HG03159 (cell line): ENCODE measurements around the gene BTBD9.

ENCODE experiments used
- ATAC-seq: cut with Tn5 transposase; IDR thresholded peaks from one replicate; pipeline ENCODE4 v1.9.1; 2021; ENCODE audit warnings: mild to moderate bottlenecking, moderate library complexity; ENCODE audit not compliant: unreplicated experiment

The BTBD9 gene

DNA sequence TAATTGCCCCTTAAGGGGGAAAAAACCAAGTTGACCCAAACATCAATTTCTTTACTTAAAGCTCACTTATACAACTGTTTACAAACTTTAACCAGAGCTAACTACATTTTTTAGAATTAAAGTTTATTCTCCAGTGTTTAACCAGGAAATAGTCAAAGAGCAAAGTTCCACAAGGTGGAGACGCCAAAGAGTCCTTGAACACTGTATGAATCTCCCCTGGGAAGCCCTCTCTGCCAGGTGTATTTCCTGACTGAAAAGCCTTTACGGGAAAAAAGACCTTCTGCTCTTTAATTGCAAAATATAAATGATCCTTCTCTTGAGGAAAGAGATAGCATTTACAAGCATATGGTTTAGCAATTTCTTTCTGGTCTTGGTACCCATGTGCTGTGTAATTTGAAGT, 36.2 kb downstream of the BTBD9 start:
- no peak for ATAC-seq

DNA sequence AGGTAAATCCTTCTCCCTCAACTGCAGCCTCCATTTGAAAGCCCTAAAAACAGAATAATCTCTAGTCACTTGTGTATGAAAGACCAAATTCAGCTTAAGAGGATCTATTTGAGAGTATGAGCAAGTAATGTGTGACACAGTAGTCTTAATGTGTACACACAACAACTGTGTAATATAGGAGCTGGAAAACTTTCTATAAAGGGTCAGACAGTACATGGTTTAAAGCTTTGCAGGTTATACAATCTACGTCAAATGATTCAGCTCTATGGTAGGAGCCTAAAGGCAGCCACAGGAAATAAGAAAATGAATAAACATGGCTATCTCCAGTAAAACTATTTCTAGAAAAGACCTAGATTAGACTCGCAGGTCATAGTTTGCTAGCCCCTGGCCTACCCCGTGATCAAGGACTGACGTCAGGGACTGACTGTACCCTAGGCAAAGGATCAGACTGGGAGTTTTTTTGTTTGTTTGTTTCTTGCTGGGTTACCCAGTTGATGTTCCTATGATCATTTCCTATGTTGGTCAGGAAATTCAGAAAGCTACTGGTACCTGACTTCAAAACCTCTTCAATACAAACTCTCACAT, 39.7 kb downstream of the BTBD9 start:
- ATAC-seq = no peak

DNA sequence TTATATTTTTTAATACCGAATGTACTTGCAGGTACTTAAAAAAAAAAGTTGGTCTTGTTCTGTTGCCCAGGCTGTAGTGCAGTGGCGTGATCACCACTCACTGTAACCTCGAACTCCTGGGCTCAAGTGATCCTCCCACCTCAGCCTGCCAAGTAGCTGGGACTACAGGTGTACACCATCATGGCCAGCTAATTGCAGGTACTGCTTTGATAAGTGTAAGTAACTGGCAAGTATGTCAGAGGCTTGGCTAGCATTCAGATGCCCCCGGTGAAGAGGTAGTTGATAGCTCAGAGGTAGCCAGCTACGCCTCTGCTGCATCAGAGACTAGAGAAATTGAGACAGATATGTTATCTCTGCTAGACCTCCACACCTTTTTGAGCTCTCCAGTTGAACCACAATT, 40.5 kb downstream of the BTBD9 start:
- no peak for ATAC-seq

DNA sequence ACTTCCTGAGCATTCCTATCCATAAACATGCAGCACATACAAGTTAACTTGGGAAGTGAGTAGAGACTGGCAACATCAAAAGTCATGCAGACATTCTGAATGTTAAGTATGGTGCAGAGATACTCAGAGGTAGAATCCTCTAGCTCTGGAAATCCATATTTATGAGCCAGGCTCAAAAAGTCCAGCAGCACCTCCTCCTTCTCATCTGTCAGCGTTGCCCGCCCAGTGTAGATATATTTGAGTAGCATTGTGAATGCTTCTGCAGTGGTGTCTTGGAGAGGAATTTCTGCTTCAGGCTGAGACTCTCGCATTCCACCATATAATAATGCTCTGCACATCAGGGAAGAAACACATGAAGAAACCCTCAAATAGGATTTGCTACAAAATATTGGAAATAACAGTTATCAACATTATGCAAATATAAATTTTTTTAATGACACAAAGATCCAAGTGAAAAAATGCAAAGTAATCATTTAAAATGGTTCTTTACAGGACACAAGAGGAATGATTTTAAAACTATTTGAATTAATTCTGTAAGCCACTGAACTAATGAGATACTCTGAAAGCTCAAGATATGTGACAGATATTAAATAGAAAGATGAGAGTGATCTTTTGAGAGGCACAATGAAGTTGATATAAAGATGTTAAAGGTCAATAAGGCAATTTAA, 45.6 kb downstream of the BTBD9 start:
- no peak for ATAC-seq

DNA sequence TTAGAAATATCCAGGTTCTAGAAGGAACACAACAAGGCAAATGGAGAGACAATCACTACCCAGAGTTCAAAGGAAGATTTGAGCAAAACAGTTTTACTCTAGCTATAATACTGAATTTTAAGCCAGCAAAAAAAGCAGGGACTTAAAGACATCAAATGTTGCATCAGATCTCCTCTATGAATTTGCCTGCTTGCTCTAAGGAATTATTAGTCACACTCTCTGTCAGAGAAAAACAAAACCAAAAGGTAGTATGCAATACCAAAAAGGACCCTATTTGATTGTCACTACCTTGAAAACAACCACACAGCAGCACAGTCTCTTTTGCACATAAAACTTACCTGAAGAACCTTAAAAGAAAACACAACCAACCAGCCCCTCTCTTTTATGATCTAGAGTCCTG, 46.3 kb downstream of the BTBD9 start:
- ATAC-seq = no peak

DNA sequence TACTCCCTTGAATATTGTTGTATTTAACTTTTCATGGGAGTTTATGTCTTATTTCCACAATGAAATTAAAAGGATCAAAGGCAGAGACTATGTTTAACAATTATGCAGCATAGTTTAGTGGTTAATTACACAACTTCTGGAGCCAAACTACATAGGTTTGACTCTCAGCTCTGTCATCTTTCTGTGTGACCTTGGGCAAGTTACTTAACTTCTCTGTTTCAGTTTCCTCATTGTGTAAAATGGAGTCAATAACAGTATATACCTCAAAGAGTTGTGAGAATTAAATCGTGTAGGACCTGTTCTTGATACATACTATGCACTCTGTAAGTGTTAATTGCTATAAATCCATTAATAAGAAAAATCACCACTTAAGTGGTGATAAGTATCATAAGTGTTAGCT, 48.3 kb downstream of the BTBD9 start:
- no peak for ATAC-seq

DNA sequence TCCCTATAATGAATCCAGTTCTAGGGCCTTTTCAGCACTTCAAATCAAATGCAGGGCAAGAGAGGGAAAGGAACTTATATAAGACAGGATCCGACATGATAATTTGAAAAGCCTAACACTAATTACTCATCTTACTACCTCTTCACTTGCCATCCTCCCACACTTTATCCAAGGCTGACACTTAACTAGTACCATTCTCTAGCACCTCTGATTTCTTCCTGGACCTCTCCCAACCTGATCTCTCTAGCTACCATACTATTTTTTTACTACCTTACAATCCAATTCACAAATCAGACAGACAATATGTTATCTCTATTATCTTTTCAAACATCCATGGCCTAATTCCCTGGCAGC, 50.4 kb downstream of the BTBD9 start:
- ATAC-seq = no peak

DNA sequence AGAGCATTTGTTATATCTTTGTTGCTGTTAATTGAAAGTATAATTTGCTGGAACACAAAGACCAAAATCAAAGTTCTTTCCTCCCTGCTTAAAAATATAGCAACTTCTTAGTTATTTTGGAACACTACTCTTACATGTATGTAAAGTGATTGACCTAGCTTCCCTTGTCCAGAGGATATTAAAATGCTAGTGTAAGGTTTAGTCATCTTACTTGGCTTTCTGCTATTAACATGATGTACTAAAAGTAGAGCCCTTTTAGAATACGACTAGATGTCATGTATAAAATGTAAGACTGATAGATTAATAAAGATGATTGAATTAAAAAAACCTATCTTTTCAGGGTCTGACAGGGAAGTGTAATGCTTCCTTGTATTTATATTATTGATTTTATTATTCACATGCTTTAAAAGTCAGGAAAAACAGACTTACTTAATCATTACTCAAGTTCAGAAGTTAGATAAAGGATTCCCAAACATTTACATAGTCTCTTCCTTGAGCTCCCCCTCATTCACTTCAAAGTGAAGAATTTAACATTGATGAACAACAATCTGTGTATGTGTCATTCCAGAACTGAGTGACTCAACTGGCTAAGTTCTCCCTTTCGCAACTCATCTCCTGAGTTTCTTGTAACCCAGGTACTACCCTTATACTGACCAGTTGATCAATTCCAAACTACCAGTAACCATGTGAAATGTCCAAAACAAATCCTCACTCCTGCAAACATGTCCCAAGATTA, 50.9 kb downstream of the BTBD9 start:
- ATAC-seq = no peak

DNA sequence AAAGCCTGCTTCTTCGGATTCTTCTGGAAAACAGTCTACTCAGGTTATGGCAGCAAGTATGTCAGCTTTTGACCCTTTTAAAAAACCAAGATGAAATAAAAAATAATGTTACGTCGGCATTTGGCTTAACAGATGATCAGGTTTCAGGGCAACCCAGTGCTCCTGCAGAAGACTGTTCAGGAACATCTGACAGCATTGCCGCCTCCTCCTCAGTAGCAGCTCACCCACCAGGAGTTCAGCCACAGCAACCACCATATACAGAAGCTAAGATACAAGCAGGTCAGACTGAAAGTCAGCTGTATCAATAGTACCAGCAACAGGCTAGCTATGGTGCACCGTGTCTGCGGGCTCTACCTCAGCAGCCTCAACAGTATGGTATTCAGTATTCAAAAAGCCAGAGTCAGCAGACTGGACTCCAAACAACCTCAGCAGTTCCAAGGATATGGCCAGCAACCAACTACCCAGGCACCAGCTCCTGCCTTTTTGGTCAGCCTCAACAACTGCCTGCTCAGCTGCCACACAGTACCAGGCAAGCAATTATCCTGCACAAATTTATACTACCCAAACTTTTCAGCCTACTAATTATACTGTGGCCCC, 51.9 kb downstream of the BTBD9 start:
- no peak for ATAC-seq

DNA sequence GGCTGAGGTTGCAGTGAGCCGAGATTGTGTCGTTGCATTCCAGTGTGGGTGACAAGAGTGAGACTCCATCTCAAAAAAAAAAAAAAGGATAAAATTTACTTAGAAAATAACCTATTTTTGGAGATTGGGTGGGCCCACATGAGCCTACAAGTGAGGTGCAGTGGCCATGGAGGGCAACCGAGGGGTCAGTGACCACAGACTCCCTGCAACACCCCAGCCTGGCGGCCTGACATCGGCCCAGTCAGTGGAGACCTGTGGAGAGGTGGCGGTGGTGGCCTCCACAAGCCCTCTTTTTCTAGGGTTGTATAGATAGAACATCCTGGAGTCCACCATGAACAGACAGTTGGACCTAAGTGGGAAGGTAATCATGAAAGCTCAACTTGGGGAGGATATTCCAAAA, 52.7 kb downstream of the BTBD9 start:
- ATAC-seq = no peak

DNA sequence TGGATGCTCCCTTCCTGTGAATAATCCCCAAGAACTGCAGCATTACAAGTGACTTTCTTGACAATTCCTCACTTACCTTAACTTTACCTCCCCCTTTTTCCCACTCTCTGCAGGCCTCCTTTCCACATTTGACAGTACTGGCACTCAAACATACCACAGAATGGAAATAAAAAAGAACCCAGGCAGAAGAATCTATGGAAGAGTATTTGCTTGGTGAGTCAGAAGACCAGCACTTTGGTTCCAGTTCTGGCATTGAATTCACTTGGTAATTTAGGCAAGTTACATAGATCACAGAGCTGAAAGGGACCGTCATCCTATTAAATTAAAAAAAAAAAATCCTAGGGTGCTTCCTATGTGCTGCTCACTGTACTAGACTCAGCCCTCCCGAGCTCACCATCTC, 55.0 kb downstream of the BTBD9 start:
- no peak for ATAC-seq

DNA sequence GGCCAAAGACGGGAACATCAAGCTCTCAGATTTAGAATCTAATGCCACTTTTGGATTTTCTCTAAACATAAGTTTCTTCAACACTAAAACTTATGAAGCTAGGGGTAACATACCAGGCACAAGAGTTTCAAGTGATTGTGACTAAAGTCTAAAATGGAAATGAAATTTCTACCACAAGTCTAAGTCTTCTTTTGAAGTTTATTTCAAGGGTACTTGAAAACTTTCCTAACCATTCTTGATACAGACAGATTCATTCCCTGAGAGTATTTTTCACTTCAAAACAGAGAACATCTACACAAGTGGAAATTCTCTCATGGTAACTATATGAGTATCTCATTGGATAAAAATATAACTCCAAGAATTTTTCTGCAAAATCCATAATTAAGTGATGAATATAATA, 56.2 kb downstream of the BTBD9 start:
- no peak for ATAC-seq

DNA sequence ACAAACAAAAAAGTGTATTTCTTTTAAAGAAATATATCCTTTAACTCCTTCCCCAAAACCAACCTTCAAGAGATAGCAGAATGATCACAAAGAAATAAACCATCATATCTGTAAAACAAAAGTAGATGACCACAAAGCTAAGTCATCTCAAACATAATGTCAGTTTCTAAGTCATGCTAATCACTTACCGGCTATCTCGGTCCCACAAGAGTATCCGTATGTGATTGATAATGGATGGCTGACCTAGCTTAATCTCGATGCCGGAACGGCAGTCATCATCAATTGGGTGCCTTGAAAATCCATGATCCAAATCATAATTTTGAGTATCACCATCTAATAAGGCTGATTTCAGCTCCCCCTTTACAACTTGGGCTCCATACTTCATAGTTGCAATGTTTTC, 59.7 kb downstream of the BTBD9 start:
- no peak for ATAC-seq

DNA sequence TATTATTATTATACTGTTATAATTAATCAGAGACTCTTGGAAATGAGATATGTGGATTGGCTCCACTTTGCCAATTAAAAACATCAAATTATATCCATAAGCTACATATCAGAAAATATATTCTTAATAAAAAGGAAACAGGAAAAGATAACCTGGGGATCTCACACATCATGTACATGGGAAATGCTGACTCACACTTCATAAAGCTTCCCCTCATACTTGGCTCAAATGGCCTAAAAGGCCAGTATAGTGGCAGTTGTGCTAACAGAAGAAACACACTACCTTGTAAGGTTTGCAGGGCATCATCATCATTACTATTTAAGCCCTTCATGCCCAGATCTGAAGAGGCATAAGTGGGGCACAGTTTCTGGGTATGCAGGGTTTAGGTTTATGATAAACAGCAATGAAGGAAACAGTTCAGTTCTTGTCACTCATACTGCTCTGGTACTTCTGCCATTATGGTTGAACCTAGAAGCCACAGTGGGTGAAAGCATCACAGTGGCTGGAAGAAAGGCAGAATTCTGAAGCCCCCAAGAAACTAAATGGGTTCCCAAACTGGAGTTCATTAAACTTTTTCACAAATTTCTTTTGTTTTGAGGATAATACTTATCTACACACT, 60.6 kb downstream of the BTBD9 start:
- no peak for ATAC-seq

DNA sequence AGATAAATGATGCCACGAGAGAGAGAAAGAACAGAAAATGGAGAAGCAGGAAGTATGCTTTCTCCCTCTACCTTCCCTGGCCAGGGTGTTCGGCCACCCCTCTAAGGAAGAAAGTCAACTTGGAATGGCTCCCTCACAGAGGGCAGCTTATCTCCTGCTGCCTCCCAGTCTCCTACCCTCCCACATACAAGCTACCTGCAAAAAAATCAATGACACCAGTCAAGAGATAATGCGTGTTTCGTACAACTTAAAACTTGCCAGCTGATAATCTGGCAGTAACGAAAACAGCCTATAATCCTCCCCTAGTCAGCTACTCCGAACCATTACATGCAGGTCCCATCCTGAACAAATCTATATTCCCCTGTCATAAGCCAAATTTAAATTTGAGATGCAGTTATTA, 61.7 kb downstream of the BTBD9 start:
- no peak for ATAC-seq

DNA sequence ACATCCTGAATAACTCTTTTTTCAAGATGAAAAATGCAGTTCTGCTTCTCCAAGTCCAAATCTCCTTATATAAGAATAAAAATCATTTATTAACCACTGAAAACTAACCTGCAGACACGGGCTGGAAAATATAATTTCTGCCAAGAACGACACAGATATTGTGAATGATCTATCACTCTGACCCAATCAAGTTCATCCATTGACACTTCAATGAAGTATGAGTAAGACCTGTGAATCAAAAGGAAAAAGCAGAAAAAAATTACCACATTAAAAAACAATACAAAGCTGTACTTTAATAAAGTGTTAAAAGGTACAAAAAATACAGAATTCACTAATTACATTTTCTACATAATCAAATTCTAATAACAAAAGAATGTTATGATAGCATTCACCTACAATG, 62.2 kb downstream of the BTBD9 start:
- no peak for ATAC-seq

DNA sequence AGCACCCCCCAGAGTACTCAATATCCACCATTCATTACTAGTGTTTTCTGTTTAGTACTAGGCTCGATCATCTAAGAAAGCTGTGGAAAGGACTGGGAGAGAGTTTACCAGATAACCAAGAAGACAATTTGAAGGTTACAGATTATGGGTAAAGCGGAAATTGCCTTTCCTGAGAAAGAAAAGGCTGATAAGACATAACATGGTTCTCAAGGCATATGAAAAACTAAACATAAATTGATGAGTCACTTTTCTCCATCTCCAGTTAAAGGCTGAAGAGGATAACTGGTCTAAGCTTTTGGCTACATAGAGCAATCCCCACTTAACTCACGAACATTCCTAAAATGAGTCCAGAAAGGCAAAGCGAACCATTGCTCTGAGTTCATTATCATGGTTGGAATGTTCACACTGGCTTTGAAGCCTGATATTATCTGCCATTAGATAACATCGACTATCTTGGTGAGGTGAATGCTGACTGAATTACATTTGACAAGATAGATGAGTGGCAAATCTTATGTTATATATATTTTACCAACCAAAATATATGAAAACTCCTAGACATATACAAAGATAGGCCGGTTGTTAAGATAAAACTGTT, 65.8 kb downstream of the BTBD9 start:
- ATAC-seq = no peak

DNA sequence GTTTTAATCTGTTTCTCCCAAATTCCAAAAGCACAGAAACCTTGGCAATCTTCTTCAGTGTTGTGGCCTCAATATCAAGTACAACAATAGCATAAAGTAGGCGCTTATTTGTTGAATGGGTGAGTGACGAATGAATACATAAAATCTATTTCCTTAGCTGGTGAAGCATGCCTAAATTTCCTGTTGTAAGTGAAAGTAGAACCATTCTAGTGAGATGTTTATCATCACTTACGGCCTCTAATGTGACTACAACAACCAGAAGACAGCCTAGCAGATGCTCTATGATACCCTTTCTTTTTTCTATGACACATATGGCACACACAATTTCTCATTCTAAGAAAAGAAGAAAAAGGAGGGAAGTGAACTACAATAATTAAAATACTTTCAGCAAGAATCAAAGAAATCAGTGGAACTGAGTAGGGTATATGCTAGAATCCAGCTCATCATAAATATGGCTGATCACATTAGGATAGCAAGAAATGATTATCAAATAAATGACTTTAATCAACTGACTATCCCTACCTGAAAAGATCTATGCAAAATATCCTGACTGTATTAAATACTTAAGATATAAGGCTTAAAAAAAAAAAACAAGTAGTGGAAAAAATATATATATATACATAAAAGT, 67.4 kb downstream of the BTBD9 start:
- ATAC-seq = peak; percentile 86

DNA sequence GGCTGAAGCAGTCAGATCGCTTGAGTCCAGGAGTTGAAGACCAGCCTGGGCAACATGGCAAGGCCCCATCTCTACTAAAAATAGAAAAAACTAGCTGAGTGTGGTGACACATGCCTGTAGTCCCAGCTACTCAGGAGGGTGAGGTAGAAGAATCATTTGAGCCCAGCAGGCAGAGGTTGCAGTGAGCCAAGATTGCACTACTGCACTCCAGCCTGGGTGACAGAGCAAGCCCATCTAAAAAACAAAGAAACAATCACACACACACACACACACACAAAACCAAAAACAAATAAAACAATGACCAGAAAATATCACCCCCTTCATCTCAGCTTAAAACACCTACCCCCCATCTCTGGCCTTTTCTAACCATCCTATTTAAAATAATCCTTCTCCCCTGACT, 68.0 kb downstream of the BTBD9 start:
- ATAC-seq = no peak

DNA sequence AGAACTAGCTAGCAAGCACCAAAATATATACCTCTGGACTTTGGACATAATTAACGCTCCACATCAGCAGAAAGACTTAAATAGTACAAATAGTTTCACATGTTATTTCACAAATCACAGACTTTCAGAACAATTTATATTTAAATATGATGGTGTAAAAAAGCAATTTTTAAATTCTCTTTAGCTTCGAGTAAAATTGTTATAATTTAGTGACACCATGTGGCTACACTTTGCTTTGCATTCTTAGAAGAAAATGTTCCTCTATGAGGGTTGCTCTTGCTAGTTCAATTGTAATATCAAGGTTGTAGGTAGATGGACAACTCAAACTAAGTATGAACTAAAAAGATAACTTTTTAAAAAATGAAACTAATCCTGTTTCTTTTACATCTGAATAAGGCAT, 69.0 kb downstream of the BTBD9 start:
- ATAC-seq = no peak

DNA sequence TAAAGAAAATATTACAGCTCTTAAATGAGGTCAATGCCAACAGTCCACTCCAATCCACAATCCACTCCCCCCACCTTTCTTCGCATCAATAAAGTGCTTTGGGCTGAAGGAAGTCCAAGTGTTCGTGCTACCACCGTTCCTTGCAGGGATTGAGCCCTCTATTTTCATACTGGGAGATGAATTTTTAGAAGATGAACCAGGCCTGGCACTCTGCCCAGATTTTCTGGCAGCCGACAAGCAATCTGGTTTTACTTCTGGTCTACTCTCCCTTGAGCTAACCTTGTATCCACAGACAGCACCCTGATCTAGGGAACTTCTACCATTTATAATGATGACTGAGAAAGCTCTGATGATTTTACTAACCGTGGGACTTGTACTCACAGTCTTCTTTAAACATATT, 72.3 kb downstream of the BTBD9 start:
- no peak for ATAC-seq
